HG03103 (cell line): ENCODE results near the gene PCDHGC5.
A peak's percentile ranks its signal among the peaks of the same experiment; 100 is the strongest.

Experiments
- ATAC-seq: cut with Tn5 transposase; IDR thresholded peaks from one replicate; pipeline ENCODE4 v1.9.1; 2021; ENCODE audit warnings: low read depth; ENCODE audit not compliant: unreplicated experiment

The PCDHGC5 gene

DNA sequence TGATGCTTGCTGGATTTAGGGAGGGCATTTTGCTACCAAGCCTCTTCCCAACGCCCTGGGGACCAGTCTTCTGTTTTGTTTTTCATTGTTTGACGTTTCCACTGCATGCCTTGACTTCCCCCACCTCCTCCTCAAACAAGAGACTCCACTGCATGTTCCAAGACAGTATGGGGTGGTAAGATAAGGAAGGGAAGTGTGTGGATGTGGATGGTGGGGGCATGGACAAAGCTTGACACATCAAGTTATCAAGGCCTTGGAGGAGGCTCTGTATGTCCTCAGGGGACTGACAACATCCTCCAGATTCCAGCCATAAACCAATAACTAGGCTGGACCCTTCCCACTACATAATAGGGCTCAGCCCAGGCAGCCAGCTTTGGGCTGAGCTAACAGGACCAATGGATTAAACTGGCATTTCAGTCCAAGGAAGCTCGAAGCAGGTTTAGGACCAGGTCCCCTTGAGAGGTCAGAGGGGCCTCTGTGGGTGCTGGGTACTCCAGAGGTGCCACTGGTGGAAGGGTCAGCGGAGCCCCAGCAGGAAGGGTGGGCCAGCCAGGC, 23.0 kb downstream of the PCDHGC5 start:
- ATAC-seq: no peak

GRCh38 chr5:141512390-141512910, 23.6 kb downstream of the PCDHGC5 start:
- ATAC-seq: no peak

GRCh38 chr5:141512911-141513626, 24.2 kb downstream of the PCDHGC5 start:
- no peak for ATAC-seq

DNA sequence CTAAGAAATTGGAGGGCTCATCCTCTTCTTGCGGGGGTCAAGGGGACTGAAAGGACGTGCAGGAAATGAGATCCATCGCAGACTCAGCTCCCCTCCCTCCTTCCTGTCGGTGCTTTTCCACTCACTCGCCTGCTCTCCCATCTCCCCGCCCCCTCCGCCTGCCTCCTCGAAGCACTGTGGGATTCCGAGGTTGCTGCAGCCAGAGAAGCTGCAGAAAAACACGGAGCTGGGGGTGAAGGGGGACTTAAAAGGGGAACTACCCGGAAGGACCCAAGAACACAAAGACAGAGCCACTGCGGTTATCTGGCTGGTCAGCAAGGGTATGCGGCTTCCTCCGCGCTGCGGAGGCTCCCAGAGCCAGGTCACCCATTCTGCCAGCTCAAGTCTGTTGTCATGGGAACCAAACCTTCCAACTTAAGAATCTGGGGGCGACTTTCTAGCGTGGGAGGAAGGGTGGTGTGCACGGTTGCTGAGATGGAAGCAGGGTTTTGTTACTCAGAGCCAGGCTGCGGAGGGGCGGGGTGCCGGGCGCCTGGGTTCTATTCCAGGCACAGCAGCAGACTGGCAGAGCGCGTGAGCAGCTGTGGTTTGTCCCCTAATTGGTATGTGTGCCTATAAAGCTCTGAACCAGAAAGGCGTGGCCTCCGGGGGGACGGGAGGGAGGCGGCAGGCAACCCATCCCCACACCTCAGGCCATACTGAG, 24.9 kb downstream of the PCDHGC5 start:
- peak; percentile 26 for ATAC-seq

- ATAC-seq: peak; percentile 2
Observed at GRCh38 chr5:141514330-141515133, 25.7 kb downstream of the PCDHGC5 start.

GRCh38 chr5:141515141-141515540, 26.3 kb downstream of the PCDHGC5 start:
- ATAC-seq: no peak

- no peak for ATAC-seq
Observed at GRCh38 chr5:141515946-141516671, 27.2 kb downstream of the PCDHGC5 start.

- ATAC-seq: no peak
Observed at GRCh38 chr5:141516672-141517025, 27.8 kb downstream of the PCDHGC5 start.

- no peak for ATAC-seq
Observed at GRCh38 chr5:141517312-141517711, 28.4 kb downstream of the PCDHGC5 start.

GRCh38 chr5:141517880-141518617, 29.2 kb downstream of the PCDHGC5 start:
- no peak for ATAC-seq

GRCh38 chr5:141518618-141519015, 29.7 kb downstream of the PCDHGC5 start:
- ATAC-seq: no peak

- no peak for ATAC-seq
Observed at GRCh38 chr5:141519605-141520565, 31.0 kb downstream of the PCDHGC5 start.

DNA sequence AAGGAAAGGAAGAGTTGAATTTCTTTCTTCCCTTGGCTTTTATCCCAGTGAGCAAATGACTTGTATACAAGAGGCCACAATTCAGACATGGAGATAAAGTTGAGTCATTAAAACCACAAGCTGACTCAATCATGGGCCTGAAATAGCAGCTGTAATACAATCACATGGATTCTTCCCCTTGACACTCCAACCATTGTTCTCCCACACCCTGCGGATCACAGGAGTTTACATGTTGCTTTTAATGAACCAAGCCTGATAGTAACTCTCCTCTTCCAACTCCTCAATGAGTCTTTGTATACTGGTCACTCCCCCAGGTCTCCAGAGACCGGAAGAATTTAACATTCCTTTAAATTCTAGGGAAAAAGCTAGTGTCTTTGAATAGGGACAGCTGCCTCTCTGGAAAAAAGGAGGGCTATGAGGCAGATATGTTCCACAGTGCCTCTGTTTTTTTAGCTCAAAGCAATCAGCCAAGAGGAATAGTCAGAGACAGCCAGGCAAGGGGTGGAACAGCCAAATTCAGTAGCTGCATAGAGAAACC, 32.4 kb downstream of the PCDHGC5 start:
- no peak for ATAC-seq

DNA sequence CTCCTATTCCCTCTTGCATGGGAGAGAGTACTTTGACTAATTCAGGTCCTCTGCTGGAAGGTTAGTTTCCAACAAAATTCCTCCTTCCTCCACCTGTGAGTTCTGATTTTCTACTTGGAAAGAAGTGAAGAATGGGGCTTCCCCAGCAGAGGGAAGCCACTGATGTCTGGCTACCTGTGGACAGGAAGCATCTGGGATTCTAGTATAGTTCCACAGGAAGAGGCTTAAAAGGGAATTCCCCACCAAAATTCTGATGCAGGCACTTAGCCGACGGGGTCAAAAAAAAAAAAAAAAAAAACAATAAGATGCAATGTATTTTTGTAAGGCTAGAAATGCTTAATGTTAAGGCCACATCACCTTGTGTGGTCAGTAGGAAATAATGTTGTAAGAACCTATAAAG, 33.4 kb downstream of the PCDHGC5 start:
- no peak for ATAC-seq

DNA sequence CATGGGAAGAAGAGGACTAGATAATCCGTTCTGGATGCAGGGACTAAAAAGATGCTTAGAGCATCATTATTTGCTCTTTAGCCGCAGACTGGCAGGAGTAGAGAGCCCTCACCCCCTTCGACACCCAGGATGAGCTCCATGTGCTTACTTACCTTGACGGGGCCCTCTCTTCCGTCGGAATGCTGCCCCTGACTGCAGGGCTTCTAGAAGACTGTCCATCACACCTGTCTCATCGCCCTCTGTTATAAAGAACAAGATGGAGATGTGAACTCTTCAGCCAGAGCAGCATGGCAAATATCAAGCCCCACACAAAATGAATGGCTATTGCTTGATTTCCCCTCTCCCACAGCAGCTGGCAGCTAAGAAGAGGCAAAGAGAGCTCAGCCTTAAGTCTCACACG, 35.1 kb downstream of the PCDHGC5 start:
- ATAC-seq: no peak

DNA sequence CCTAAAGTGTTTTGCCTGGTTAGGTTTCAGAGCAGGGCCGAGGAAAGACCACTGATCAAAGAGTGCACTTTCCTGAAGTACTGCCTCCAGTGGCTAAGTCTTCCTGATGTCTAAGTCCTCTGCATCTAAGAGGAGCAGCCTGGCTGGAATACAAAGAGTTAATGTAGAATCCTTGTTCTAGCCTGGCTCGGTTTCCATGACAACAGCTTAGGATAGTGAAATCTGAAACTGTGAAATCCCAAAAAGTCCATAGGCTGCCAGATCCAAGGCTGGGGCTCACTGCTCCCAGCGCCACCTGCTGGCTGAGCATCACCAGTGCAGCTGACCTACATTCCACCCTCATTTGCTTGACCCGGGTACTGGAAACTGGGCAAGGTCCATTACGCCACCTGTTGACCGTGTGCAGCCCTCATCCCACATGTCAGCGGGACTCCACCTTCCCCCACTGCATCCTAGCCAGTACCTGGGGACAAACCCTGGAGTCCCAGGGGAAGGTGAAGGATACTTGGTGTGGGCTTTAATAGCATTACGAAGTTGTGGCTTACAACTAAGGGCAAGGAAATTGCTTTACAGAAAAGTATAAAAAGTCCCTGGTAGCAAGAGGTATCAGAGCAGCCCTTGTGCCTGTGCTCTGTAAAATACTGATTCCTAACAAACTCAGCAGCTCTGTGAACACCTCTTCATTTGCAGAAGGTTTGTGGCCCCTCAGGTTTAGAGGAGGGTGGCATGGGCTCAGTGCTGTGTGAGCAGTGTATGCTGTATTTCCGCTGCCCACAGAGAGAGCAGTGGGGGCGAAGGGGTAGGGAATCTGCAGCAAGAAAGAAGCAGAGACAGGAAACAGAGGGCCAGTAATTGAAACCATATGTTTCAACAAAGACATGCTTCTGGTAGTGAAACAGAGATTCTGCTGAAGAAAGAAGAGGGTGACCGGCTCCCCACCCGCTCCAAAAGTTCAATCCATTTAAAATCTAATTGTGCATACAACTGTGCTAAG, 36.0 kb downstream of the PCDHGC5 start:
- peak; percentile 51 for ATAC-seq

GRCh38 chr5:141525653-141526052, 36.8 kb downstream of the PCDHGC5 start:
- ATAC-seq: no peak
